WTC11 (cell line): ENCODE results near the gene LMF1.

Experiments used
- CREB1 ChIP-seq: sonication (generic); formaldehyde crosslinking; IDR thresholded peaks from 2 replicates; pipeline ENCODE4 v1.8.0; 2023; ENCODE audit warnings: mild to moderate bottlenecking, missing genetic modification reagents
- ESRRA ChIP-seq: sonication (generic); formaldehyde crosslinking; IDR thresholded peaks from 2 replicates; pipeline ENCODE4 v1.8.1; 2022; ENCODE audit warnings: mild to moderate bottlenecking, missing genetic modification reagents, borderline replicate concordance
- FOXJ3 ChIP-seq: sonication (generic); formaldehyde crosslinking; IDR thresholded peaks from 2 replicates; pipeline ENCODE4 v1.9.0; 2021; ENCODE audit warnings: missing genetic modification reagents, mild to moderate bottlenecking, borderline replicate concordance
- NR2C2 ChIP-seq: sonication (generic); formaldehyde crosslinking; IDR thresholded peaks from 2 replicates; pipeline ENCODE4 v1.8.0; 2022; ENCODE audit warnings: mild to moderate bottlenecking, missing genetic modification reagents
- SP1 ChIP-seq: sonication (generic); formaldehyde crosslinking; conservative IDR thresholded peaks from 2 replicates; pipeline ENCODE4 v1.8.1; 2022; ENCODE audit warnings: missing genetic modification reagents
- ZNF232 ChIP-seq: sonication (generic); formaldehyde crosslinking; IDR thresholded peaks from 2 replicates; pipeline ENCODE4 v1.8.0; 2022; ENCODE audit warnings: mild to moderate bottlenecking, missing genetic modification reagents
- TF ChIP-seq, protein P1 (sequence below): fragments of 200-600 bp; IDR thresholded peaks from 2 replicates; pipeline ENCODE4 v1.8.0; 2022; ENCODE audit warnings: antibody characterized with exemption
- TF ChIP-seq, protein P2 (sequence below): sonication (generic); formaldehyde crosslinking; IDR thresholded peaks from 2 replicates; pipeline ENCODE4 v1.8.0; 2022; ENCODE audit warnings: mild to moderate bottlenecking, missing genetic modification reagents

DNA sequence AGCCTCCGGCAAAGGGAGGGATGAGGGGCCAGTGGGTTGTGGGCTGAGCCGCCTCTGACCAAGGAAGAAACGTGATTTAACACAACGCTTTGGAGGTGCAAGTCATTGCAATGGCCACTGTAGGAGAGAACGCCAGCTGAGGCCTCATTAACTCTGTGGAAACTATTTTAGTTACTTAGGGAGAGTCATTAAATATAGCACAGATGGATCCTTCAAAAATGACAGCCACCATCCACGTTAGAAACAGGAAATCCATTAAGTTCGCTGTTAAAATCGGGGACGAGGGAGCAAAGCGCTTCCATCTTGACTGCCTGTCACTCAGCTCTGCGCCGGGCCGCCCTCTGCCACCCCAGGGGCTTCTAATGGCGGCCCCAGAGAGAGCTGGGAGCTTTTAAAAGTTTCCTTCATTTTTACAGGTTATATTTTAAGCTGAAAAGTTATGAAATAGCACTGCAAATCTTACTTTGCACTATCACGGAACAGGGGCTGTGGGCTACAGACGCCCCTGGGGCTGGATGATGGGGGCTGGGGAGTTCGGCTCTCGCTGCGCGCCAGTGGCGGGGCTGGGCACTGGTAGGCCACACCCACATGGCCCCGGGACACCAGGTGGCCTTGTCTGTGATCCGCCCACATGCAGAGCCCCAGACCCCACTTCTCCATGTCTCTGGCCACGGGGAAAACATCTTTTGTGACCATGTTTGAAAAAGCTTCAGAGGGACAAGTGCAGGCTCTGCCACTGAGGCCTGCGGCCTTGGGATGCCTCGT, 54.6 kb downstream of the LMF1 start:
- TF ChIP-seq, protein P1, sequence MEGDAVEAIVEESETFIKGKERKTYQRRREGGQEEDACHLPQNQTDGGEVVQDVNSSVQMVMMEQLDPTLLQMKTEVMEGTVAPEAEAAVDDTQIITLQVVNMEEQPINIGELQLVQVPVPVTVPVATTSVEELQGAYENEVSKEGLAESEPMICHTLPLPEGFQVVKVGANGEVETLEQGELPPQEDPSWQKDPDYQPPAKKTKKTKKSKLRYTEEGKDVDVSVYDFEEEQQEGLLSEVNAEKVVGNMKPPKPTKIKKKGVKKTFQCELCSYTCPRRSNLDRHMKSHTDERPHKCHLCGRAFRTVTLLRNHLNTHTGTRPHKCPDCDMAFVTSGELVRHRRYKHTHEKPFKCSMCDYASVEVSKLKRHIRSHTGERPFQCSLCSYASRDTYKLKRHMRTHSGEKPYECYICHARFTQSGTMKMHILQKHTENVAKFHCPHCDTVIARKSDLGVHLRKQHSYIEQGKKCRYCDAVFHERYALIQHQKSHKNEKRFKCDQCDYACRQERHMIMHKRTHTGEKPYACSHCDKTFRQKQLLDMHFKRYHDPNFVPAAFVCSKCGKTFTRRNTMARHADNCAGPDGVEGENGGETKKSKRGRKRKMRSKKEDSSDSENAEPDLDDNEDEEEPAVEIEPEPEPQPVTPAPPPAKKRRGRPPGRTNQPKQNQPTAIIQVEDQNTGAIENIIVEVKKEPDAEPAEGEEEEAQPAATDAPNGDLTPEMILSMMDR: no peak
- TF ChIP-seq ESRRA (CRISPR knock-in tag): no peak
- TF ChIP-seq, protein P2, sequence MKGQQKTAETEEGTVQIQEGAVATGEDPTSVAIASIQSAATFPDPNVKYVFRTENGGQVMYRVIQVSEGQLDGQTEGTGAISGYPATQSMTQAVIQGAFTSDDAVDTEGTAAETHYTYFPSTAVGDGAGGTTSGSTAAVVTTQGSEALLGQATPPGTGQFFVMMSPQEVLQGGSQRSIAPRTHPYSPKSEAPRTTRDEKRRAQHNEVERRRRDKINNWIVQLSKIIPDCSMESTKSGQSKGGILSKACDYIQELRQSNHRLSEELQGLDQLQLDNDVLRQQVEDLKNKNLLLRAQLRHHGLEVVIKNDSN (CRISPR knock-in tag): no peak
- TF ChIP-seq NR2C2 (CRISPR knock-in tag): no peak
- TF ChIP-seq CREB1 (CRISPR knock-in tag): no peak
- no peak for TF ChIP-seq FOXJ3 (CRISPR knock-in tag)
- TF ChIP-seq SP1 (CRISPR knock-in tag): no peak
- no peak for TF ChIP-seq ZNF232 (CRISPR knock-in tag)
